ENCODE data around the gene CLK3. TPM values are rescaled to one million over a fixed set of nuclear protein-coding genes. Genes with fewer than 3 reads are reported as not detected.

Gene CLK3
- total and polyA plus RNA-seq, 2 of the 13 experiments (the other 11 are each of a cell fraction or from before 2014, with no cell fraction given): 41.5 to 82.0 TPM

DNA sequence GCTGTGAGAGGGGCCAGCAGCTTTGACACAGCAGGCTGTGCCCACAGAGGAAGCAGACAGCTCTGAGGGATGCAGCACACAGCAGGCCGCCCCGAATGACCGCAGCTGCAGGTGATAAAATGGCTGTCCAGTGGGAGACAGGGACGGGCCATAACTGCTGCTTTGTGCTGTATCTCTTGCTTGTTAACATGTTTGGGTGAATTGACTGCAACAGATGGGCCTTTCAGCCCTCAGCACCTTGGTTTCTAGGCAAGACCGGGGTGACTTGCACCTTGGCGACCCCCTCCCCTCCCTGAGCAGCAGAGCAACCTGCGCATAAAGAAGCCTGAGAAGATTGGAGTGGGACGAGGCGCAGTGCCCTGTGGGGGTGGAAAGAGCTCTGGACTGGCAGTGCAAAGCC lies 36.6 kb upstream of the CLK3 start:
- BruUV-seq (replicated peaks): no TSS peak
- intact Hi-C loops (cut with micrococcal nuclease; ENCODE audit: unreplicated experiment) (no loop called here), in situ Hi-C loops (cut with HindIII; ENCODE audit: extremely low pct_ligation_motif_present, low pct_unique_long_range_greater_than_20kb) (no loop called here)
- H3K4me3 ChIP-seq (replicated peaks in 1 of 3; ENCODE audit: insufficient read depth in 1 of 3, low read depth in 2 of 3, low read length in 3 of 3): no peak overlapping the region
- no peak overlapping the region for H2AFZ ChIP-seq (ENCODE audit: low read length)
- ATAC-seq: no peak
- no peak for FAIRE-seq
- H3K27ac ChIP-seq (ENCODE audit: extremely low read length, insufficient read depth, low read length): no peak overlapping the region
- no peaks in the 10 kb centered on the region for H4K20me1 ChIP-seq (ENCODE audit: insufficient read depth, low read length)
- POLR2A ChIA-PET: interaction anchor here (2.0 kb wide), 1 partner anchor 19 kb away, joined by 6 read pairs; no protein-coding TSS in a partner anchor
- H3K27me3 ChIP-seq (ENCODE audit: control insufficient read depth in 1 of 2, insufficient read depth in 2 of 2, low read length in 2 of 2): no peaks in the 10 kb centered on the region
- H3K4me2 ChIP-seq (ENCODE audit: low read depth, low read length): no peak overlapping the region
- H3K4me1 ChIP-seq (ENCODE audit: insufficient read depth, low read length): no peaks in the 10 kb centered on the region
- CTCF ChIA-PET (ENCODE audit: low intra/inter-chr PET ratio, low total read pairs): no interaction called here
- 97% methylated on average over 8 of the region's 9 CpGs for WGBS (ENCODE audit: low lambda C conversion rate)
- H3K79me2 ChIP-seq (ENCODE audit: insufficient read depth, low read length): no peaks in the 10 kb centered on the region
- no peak overlapping the region for H3K9ac ChIP-seq (ENCODE audit: insufficient read depth, low read depth, low read length)
- H3K9me3 ChIP-seq (ENCODE audit: low read length): no peaks in the 10 kb centered on the region
- peaks cover 8 to 23% of the 10 kb centered on the region in 2 experiments; a peak in 4 of 5 replicates for H3K36me3 ChIP-seq (replicated peaks in 1 of 2; ENCODE audit: control insufficient read depth in 1 of 2, insufficient read depth in 2 of 2, low read length in 2 of 2)
- DNase-seq (ENCODE audit: low spot score): no peak
- TF ChIP-seq SMAD1 (CRISPR knock-in tag; IDR thresholded peaks at IDR 0.05; ENCODE audit: borderline replicate concordance, low read depth): no peak
- TF ChIP-seq HOXA5 (CRISPR knock-in tag; IDR thresholded peaks at IDR 0.05): no peak
- TF ChIP-seq, protein P1, sequence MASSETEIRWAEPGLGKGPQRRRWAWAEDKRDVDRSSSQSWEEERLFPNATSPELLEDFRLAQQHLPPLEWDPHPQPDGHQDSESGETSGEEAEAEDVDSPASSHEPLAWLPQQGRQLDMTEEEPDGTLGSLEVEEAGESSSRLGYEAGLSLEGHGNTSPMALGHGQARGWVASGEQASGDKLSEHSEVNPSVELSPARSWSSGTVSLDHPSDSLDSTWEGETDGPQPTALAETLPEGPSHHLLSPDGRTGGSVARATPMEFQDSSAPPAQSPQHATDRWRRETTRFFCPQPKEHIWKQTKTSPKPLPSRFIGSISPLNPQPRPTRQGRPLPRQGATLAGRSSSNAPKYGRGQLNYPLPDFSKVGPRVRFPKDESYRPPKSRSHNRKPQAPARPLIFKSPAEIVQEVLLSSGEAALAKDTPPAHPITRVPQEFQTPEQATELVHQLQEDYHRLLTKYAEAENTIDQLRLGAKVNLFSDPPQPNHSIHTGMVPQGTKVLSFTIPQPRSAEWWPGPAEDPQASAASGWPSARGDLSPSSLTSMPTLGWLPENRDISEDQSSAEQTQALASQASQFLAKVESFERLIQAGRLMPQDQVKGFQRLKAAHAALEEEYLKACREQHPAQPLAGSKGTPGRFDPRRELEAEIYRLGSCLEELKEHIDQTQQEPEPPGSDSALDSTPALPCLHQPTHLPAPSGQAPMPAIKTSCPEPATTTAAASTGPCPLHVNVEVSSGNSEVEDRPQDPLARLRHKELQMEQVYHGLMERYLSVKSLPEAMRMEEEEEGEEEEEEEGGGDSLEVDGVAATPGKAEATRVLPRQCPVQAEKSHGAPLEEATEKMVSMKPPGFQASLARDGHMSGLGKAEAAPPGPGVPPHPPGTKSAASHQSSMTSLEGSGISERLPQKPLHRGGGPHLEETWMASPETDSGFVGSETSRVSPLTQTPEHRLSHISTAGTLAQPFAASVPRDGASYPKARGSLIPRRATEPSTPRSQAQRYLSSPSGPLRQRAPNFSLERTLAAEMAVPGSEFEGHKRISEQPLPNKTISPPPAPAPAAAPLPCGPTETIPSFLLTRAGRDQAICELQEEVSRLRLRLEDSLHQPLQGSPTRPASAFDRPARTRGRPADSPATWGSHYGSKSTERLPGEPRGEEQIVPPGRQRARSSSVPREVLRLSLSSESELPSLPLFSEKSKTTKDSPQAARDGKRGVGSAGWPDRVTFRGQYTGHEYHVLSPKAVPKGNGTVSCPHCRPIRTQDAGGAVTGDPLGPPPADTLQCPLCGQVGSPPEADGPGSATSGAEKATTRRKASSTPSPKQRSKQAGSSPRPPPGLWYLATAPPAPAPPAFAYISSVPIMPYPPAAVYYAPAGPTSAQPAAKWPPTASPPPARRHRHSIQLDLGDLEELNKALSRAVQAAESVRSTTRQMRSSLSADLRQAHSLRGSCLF (CRISPR knock-in tag; IDR thresholded peaks at IDR 0.05; ENCODE audit: borderline replicate concordance): no peak
- no peak for TF ChIP-seq ZSCAN22 (CRISPR knock-in tag; IDR thresholded peaks at IDR 0.05)
- no peak for TF ChIP-seq KDM2A (CRISPR knock-in tag; IDR thresholded peaks at IDR 0.05; ENCODE audit: borderline replicate concordance, low read depth)
- TF ChIP-seq, protein P2, sequence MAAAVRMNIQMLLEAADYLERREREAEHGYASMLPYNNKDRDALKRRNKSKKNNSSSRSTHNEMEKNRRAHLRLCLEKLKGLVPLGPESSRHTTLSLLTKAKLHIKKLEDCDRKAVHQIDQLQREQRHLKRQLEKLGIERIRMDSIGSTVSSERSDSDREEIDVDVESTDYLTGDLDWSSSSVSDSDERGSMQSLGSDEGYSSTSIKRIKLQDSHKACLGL (CRISPR knock-in tag; IDR thresholded peaks at IDR 0.05): no peak
- TF ChIP-seq PAF1 (CRISPR knock-in tag; IDR thresholded peaks at IDR 0.05): no peak
- no peak for TF ChIP-seq NFKBIZ (CRISPR knock-in tag; IDR thresholded peaks at IDR 0.05)
- TF ChIP-seq CENPX (CRISPR knock-in tag; IDR thresholded peaks at IDR 0.05): no peak
- TF ChIP-seq, protein P3, sequence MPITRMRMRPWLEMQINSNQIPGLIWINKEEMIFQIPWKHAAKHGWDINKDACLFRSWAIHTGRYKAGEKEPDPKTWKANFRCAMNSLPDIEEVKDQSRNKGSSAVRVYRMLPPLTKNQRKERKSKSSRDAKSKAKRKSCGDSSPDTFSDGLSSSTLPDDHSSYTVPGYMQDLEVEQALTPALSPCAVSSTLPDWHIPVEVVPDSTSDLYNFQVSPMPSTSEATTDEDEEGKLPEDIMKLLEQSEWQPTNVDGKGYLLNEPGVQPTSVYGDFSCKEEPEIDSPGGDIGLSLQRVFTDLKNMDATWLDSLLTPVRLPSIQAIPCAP (CRISPR knock-in tag; IDR thresholded peaks at IDR 0.05; ENCODE audit: low read depth): no peak
- no peak for TF ChIP-seq NR3C1 (CRISPR knock-in tag; IDR thresholded peaks at IDR 0.05)
- TF ChIP-seq, protein P4, sequence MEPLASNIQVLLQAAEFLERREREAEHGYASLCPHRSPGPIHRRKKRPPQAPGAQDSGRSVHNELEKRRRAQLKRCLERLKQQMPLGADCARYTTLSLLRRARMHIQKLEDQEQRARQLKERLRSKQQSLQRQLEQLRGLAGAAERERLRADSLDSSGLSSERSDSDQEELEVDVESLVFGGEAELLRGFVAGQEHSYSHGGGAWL (CRISPR knock-in tag; IDR thresholded peaks at IDR 0.05): no peak
- TF ChIP-seq, protein P5, sequence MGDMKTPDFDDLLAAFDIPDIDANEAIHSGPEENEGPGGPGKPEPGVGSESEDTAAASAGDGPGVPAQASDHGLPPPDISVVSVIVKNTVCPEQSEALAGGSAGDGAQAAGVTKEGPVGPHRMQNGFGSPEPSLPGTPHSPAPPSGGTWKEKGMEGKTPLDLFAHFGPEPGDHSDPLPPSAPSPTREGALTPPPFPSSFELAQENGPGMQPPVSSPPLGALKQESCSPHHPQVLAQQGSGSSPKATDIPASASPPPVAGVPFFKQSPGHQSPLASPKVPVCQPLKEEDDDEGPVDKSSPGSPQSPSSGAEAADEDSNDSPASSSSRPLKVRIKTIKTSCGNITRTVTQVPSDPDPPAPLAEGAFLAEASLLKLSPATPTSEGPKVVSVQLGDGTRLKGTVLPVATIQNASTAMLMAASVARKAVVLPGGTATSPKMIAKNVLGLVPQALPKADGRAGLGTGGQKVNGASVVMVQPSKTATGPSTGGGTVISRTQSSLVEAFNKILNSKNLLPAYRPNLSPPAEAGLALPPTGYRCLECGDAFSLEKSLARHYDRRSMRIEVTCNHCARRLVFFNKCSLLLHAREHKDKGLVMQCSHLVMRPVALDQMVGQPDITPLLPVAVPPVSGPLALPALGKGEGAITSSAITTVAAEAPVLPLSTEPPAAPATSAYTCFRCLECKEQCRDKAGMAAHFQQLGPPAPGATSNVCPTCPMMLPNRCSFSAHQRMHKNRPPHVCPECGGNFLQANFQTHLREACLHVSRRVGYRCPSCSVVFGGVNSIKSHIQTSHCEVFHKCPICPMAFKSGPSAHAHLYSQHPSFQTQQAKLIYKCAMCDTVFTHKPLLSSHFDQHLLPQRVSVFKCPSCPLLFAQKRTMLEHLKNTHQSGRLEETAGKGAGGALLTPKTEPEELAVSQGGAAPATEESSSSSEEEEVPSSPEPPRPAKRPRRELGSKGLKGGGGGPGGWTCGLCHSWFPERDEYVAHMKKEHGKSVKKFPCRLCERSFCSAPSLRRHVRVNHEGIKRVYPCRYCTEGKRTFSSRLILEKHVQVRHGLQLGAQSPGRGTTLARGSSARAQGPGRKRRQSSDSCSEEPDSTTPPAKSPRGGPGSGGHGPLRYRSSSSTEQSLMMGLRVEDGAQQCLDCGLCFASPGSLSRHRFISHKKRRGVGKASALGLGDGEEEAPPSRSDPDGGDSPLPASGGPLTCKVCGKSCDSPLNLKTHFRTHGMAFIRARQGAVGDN (CRISPR knock-in tag; IDR thresholded peaks at IDR 0.05): no peak
- no peak for TF ChIP-seq ZNF766 (CRISPR knock-in tag; IDR thresholded peaks at IDR 0.05; ENCODE audit: borderline replicate concordance)
- no peak for TF ChIP-seq CHD2 (IDR thresholded peaks at IDR 0.05; ENCODE audit: low read depth, low read length)
